H1 (cell line): ENCODE results near the gene CCDC81. TPM values are rescaled to one million over a fixed set of nuclear protein-coding genes. Genes with fewer than 3 reads are reported as not detected.

Experiments
- CTCF ChIA-PET: fragments of 300-600 bp; sonication (Branson Sonifier 250); formaldehyde crosslinking; loops from one replicate; lab custom pipeline; 2021; ENCODE audit not compliant: partially characterized antibody; lab: Charles Lee
- POLR2A ChIA-PET: fragments of 300-600 bp; sonication (Branson Sonifier 250); formaldehyde crosslinking; loops from one replicate; lab custom pipeline; 2021; ENCODE audit warnings: inconsistent platforms; ENCODE audit not compliant: partially characterized antibody; lab: Charles Lee
- DNase-seq, 2 experiments: peaks; one replicate each; pipeline versions ENCODE4 v3.0.0 to v3.0.0-alpha.2; 2010 to 2022; ENCODE audit warnings: low spot score in 2 of 2, low read depth in 1 of 2, mixed read lengths in 1 of 2
- FAIRE-seq: peaks from 2 replicates; lab custom pipeline; 2011; peaks lifted over from hg19 to GRCh38; lab: Jason Lieb, UNC
- H2AFZ ChIP-seq: 2 replicates; pipeline ENCODE4 v1.8.1; 2012; ENCODE audit warnings: low read length, inconsistent platforms
- H2AK5ac ChIP-seq: 2 replicates; pipeline ENCODE4 v1.6.1; 2013; ENCODE audit warnings: low read depth, low read length
- H2BK120ac ChIP-seq: replicated peaks from 2 replicates; pipeline ENCODE3; 2013; ENCODE audit warnings: low read depth, low read length, inconsistent platforms
- H2BK12ac ChIP-seq: 2 replicates; pipeline ENCODE4 v1.6.1; 2013; ENCODE audit warnings: low read depth, low read length
- H2BK15ac ChIP-seq: 2 replicates; pipeline ENCODE4 v1.6.1; 2013; ENCODE audit warnings: low read length
- H2BK20ac ChIP-seq: 2 replicates; pipeline ENCODE4 v1.6.1; 2013; ENCODE audit warnings: low read length
- H2BK5ac ChIP-seq: 2 replicates; pipeline ENCODE4 v1.6.1; 2013; ENCODE audit warnings: low read depth, low read length
- H3K14ac ChIP-seq: 2 replicates; pipeline ENCODE4 v1.6.1; 2013; ENCODE audit warnings: inconsistent platforms; ENCODE audit not compliant: insufficient read length
- H3K18ac ChIP-seq: 2 replicates; pipeline ENCODE4 v1.6.1; 2013; ENCODE audit warnings: low read length; ENCODE audit errors: extremely low read depth
- H3K23ac ChIP-seq: 2 replicates; pipeline ENCODE4 v1.6.1; 2013; ENCODE audit warnings: inconsistent platforms; ENCODE audit not compliant: insufficient read length
- H3K23me2 ChIP-seq: 2 replicates; pipeline ENCODE4 v1.6.1; 2013; ENCODE audit warnings: low read depth, low read length
- H3K27ac ChIP-seq: 2 replicates; pipeline ENCODE4 v1.6.1; 2011; ENCODE audit warnings: low read depth, low read length, inconsistent platforms
- H3K27me3 ChIP-seq, 4 experiments: replicated peaks in 1 of 4; 1 replicate in 1 of 4; 2 replicates in 3 of 4; pipeline versions ENCODE4 v1.6.1 to v1.8.1; 2011 to 2013; ENCODE audit warnings: low read length in 3 of 4, mild to moderate bottlenecking in 3 of 4, inconsistent platforms in 2 of 4, mixed read lengths in 2 of 4, moderate library complexity in 1 of 4; ENCODE audit not compliant: control insufficient read depth in 3 of 4, insufficient read depth in 3 of 4; ENCODE audit errors: extremely low read depth in 1 of 4
- H3K36me3 ChIP-seq, 4 experiments: 2 replicates each; pipeline versions ENCODE4 v1.6.1 to v1.8.1; 2011 to 2013; ENCODE audit warnings: mild to moderate bottlenecking in 4 of 4, low read length in 3 of 4, moderate library complexity in 2 of 4, control low read depth in 1 of 4, inconsistent platforms in 1 of 4; ENCODE audit not compliant: insufficient read depth in 4 of 4, control insufficient read depth in 2 of 4
- H3K4ac ChIP-seq: replicated peaks from 2 replicates; pipeline ENCODE3; 2013; ENCODE audit warnings: low read length, low read depth, mixed read lengths, inconsistent platforms; ENCODE audit not compliant: insufficient read length
- H3K4me1 ChIP-seq, 4 experiments: replicated peaks in 1 of 4; 1 replicate in 1 of 4; 2 replicates in 3 of 4; pipeline versions ENCODE4 v1.6.1 to v1.8.1; 2011 to 2013; ENCODE audit warnings: low read length in 3 of 4, inconsistent platforms in 2 of 4, mixed read lengths in 1 of 4; ENCODE audit not compliant: insufficient read depth in 4 of 4, control insufficient read depth in 3 of 4
- H3K4me2 ChIP-seq, 2 experiments: 2 replicates each; pipeline versions ENCODE4 v1.6.1 to v1.8.1; 2011 to 2013; ENCODE audit warnings: low read depth in 2 of 2, low read length in 2 of 2, control low read depth in 1 of 2, inconsistent platforms in 1 of 2, mild to moderate bottlenecking in 1 of 2; ENCODE audit not compliant: insufficient read depth in 1 of 2
- H3K4me3 ChIP-seq, 4 experiments: fragments of 200-600, 300-600 bp in 1 of 4; sonication (generic), shearing (Covaris generic), sonication (Bioruptor Twin) in 1 of 4; 2 replicates each; pipeline versions ENCODE4 v1.5.1 to v1.8.1; 2011 to 2016; ENCODE audit warnings: low read length in 4 of 4, low read depth in 3 of 4, control low read depth in 2 of 4, inconsistent platforms in 2 of 4, mild to moderate bottlenecking in 2 of 4, mixed read lengths in 1 of 4, moderate library complexity in 1 of 4; ENCODE audit not compliant: insufficient read depth in 2 of 4; ENCODE audit errors: extremely low read depth in 1 of 4
- H3K56ac ChIP-seq: replicated peaks from 2 replicates; pipeline ENCODE3; 2013; ENCODE audit warnings: low read depth, mild to moderate bottlenecking, mixed read lengths, low read length, inconsistent platforms; ENCODE audit not compliant: insufficient read length
- H3K79me1 ChIP-seq: 2 replicates; pipeline ENCODE4 v1.6.1; 2013; ENCODE audit warnings: low read depth, low read length, control low read depth
- H3K79me2 ChIP-seq, 2 experiments: 2 replicates each; pipeline versions ENCODE4 v1.6.1 to v1.8.1; 2012 to 2013; ENCODE audit warnings: low read length in 2 of 2, mild to moderate bottlenecking in 2 of 2, inconsistent platforms in 1 of 2; ENCODE audit not compliant: insufficient read depth in 2 of 2, control insufficient read depth in 1 of 2
- H3K9ac ChIP-seq, 4 experiments: replicated peaks in 1 of 4; 1 replicate in 1 of 4; 2 replicates in 3 of 4; pipeline versions ENCODE4 v1.6.1 to v1.8.1; 2011 to 2013; ENCODE audit warnings: low read depth in 3 of 4, low read length in 3 of 4, control low read depth in 2 of 4, mild to moderate bottlenecking in 2 of 4, moderate library complexity in 2 of 4, inconsistent platforms in 1 of 4; ENCODE audit errors: extremely low read depth in 1 of 4
- H3K9me3 ChIP-seq, 2 experiments: 2 replicates each; pipeline versions ENCODE4 v1.6.1 to v1.8.1; 2012 to 2013; ENCODE audit warnings: mild to moderate bottlenecking in 2 of 2, moderate library complexity in 2 of 2, control low read depth in 1 of 2, inconsistent platforms in 1 of 2, low read depth in 1 of 2, low read length in 1 of 2, mixed read lengths in 1 of 2; ENCODE audit not compliant: insufficient read depth in 2 of 2
- H4K20me1 ChIP-seq, 2 experiments: replicated peaks in 1 of 2; 2 replicates each; pipeline versions ENCODE3 to v1.8.1; 2011 to 2013; ENCODE audit warnings: inconsistent platforms in 2 of 2, low read length in 2 of 2, mild to moderate bottlenecking in 1 of 2; ENCODE audit not compliant: insufficient read depth in 2 of 2, control insufficient read depth in 1 of 2
- H4K5ac ChIP-seq: 2 replicates; pipeline ENCODE4 v1.6.1; 2013; ENCODE audit warnings: low read length, low read depth, mixed read lengths, inconsistent platforms; ENCODE audit not compliant: insufficient read length
- H4K8ac ChIP-seq: 2 replicates; pipeline ENCODE4 v1.8.0; 2013; ENCODE audit warnings: mild to moderate bottlenecking, moderate library complexity, low read length, inconsistent platforms; ENCODE audit not compliant: insufficient read depth; ENCODE audit errors: extremely low read depth
- H4K91ac ChIP-seq: replicated peaks from 2 replicates; pipeline ENCODE3; 2013; ENCODE audit warnings: low read length, mixed read lengths, inconsistent platforms; ENCODE audit not compliant: insufficient read length
- POLR2AphosphoS5 ChIP-seq: IDR thresholded peaks from 2 replicates; pipeline ENCODE4 v1.6.1; 2011; ENCODE audit warnings: low read depth, low read length
- TEAD4 ChIP-seq: IDR thresholded peaks from 2 replicates; pipeline ENCODE4 v1.6.1; 2012; ENCODE audit warnings: low read depth, low read length, inconsistent platforms, mixed read lengths
- WGBS, 2 experiments: shearing (Covaris generic) in 1 of 2; methylation state at CpG; one replicate each; pipeline versions ENCODE4 v1.1.6 to v1.1.7; 2013 to 2015; ENCODE audit warnings: low lambda C conversion rate in 2 of 2, mixed read lengths in 2 of 2, inconsistent platforms in 1 of 2, low coverage in 1 of 2, missing lambda C conversion rate in 1 of 2; ENCODE audit not compliant: insufficient replicate concordance in 2 of 2, insufficient coverage in 1 of 2, insufficient read length in 1 of 2; ENCODE audit errors: extremely low coverage in 1 of 2, missing lambda C conversion rate in 1 of 2; 5-methylcytosine and 5-hydroxymethylcytosine counted together
- polyA plus RNA-seq, 7 experiments: library from polyadenylated mRNA; depleted of rRNA in 3 of 7; stranded (reverse) in 5 of 7; unstranded in 2 of 7; fragments of >200 nt in 5 of 7; fragments of 200-250 nt in 2 of 7; gene quantifications; 1 replicate in 5 of 7; 2 replicates in 1 of 7; 4 replicates in 1 of 7; pipeline versions ENCODE4 v1.2.1 to v1.2.3, GENCODE V29; 2011 to 2013; ENCODE audit warnings: missing spikeins in 2 of 7, mixed read lengths in 2 of 7
- total RNA-seq: library from RNA; stranded (reverse); fragmentation: NEBNext Ultra II Directional; extraction: Animal tissue kit (Norgen Biotek cat#: 25700); gene quantifications from 2 replicates; pipeline ENCODE4 v1.2.1, GENCODE V29; 2021

CCDC81 gene
- total and polyA plus RNA-seq, 2 of the 8 experiments (the other 6 are each of a cell fraction or from before 2014, with no cell fraction given) = 0.30 to 0.58 TPM

GRCh38 chr11:86460461-86461385 lies 86.0 kb downstream of the CCDC81 start:
- Histone ChIP-seq H3K4ac (no peak overlapping the region), H4K8ac (no peak overlapping the region), H3K36me3 (no peaks in the 10 kb centered on the region), H3K4me2 (no peak overlapping the region), H3K79me2 (no peaks in the 10 kb centered on the region), H2AK5ac (no peak overlapping the region), H3K27me3 (no peaks in the 10 kb centered on the region), H2BK5ac (no peak overlapping the region), H3K4me1 (peaks cover 0 to 4% (median 0%) of the 10 kb centered on the region in 4 experiments; a peak in 2 of 7 replicates), H2BK20ac (no peak overlapping the region), H3K18ac (no peak overlapping the region), H2AFZ (no peak overlapping the region), H4K91ac (no peak overlapping the region), H2BK12ac (peak overlapping the region; percentile 62; the same call in 1 of the 2 replicates), H4K20me1 (peaks cover 0 to 4% of the 10 kb centered on the region in 2 experiments), H3K14ac (no peak overlapping the region), H2BK120ac (no peak overlapping the region), H3K56ac (no peak overlapping the region), H3K4me3 (no peak overlapping the region), H2BK15ac (no peak overlapping the region), H3K23me2 (no peaks in the 10 kb centered on the region; the same call in 1 of the 2 replicates), H3K27ac (no peak overlapping the region), H3K79me1 (no peaks in the 10 kb centered on the region), H4K5ac (no peak overlapping the region), H3K9ac (no peak overlapping the region), H3K9me3 (no peaks in the 10 kb centered on the region), H3K23ac (no peak overlapping the region)
- WGBS, 2 experiments = 82% methylated on average over 9 of the region's 9 CpGs; no CpG with 5 or more reads in 1 of the 2 experiments
- CTCF ChIA-PET = interaction anchor here (0.8 to 3.9 kb wide), 8 partner anchors 8 to 289 kb away, joined by 3 to 23 read pairs (median 6); no protein-coding TSS in a partner anchor
- TF ChIP-seq POLR2AphosphoS5 (no peak), TEAD4 (no peak)
- DNase-seq = no peak
- FAIRE-seq = no peak
- POLR2A ChIA-PET = no interaction called here
